Thyroid gland (tissue), 4 donors: ENCODE measurements around the gene EVC.

ENCODE experiments used
- CTCF ChIP-seq, 6 experiments: fragments of 200-600 bp in 3 of 6; fragments of 450-650 bp in 3 of 6; sonication (generic) in 3 of 6; IDR thresholded peaks; one replicate each; pipeline ENCODE4 v1.5.1; 2016 to 2019; ENCODE audit warnings: antibody characterized with exemption in 6 of 6, mild to moderate bottlenecking in 2 of 6, inconsistent platforms in 1 of 6, moderate library complexity in 1 of 6
- POLR2A ChIP-seq, 2 donors: fragments of 450-650 bp; IDR thresholded peaks; one replicate each; pipeline ENCODE4 v1.6.1; 2017; ENCODE audit warnings: antibody characterized with exemption in 2 of 2, mild to moderate bottlenecking in 2 of 2, moderate library complexity in 1 of 2

GRCh38 chr4:5785806-5786680, 75.0 kb downstream of the EVC start:
- TF ChIP-seq CTCF (IDR thresholded peaks at IDR 0.05) (no peak), POLR2A (IDR thresholded peaks at IDR 0.05) (no peak)
